Osteoblast (primary cell): ENCODE data around the gene ZPLD1. TPM values are rescaled to one million over a fixed set of nuclear protein-coding genes. Genes with fewer than 3 reads are reported as not detected.

Experiments
- DNase-seq: peaks from one replicate; pipeline ENCODE4 v3.0.0; 2011; ENCODE audit warnings: low spot score, mixed read lengths; ENCODE audit not compliant: insufficient read length; ENCODE audit errors: missing footprints
- H2AFZ ChIP-seq: 2 replicates; pipeline ENCODE4 v1.6.0; 2011; ENCODE audit warnings: mild to moderate bottlenecking, low read length
- H3K27ac ChIP-seq: 2 replicates; pipeline ENCODE4 v1.5.1; 2011; ENCODE audit warnings: mild to moderate bottlenecking, low read depth, low read length, moderate library complexity
- H3K27me3 ChIP-seq: 2 replicates; pipeline ENCODE4 v1.6.0; 2012; ENCODE audit warnings: mild to moderate bottlenecking, control low read depth, inconsistent platforms, low read length, moderate library complexity; ENCODE audit not compliant: insufficient read depth
- H3K36me3 ChIP-seq: 2 replicates; pipeline ENCODE4 v1.5.1; 2011; ENCODE audit warnings: mild to moderate bottlenecking, low read length, control low read depth, moderate library complexity; ENCODE audit not compliant: insufficient read depth
- H3K4me1 ChIP-seq: 2 replicates; pipeline ENCODE4 v1.5.1; 2011; ENCODE audit warnings: mild to moderate bottlenecking, low read length, control low read depth, moderate library complexity; ENCODE audit not compliant: insufficient read depth
- H3K4me2 ChIP-seq: 2 replicates; pipeline ENCODE4 v1.6.0; 2011; ENCODE audit warnings: mild to moderate bottlenecking, low read length; ENCODE audit not compliant: insufficient read depth
- H3K4me3 ChIP-seq: fragments of 200-600 bp; sonication (generic); 3 replicates; pipeline ENCODE4 v1.5.1; 2012; ENCODE audit warnings: mild to moderate bottlenecking, low read length, inconsistent platforms; ENCODE audit not compliant: insufficient read depth
- H3K79me2 ChIP-seq: 2 replicates; pipeline ENCODE4 v1.6.0; 2012; ENCODE audit warnings: mild to moderate bottlenecking, low read length, control low read depth, inconsistent platforms; ENCODE audit not compliant: insufficient read depth
- H3K9me3 ChIP-seq: 2 replicates; pipeline ENCODE4 v1.5.1; 2011; ENCODE audit warnings: low read depth, low read length, control low read depth
- H4K20me1 ChIP-seq: 2 replicates; pipeline ENCODE4 v1.6.0; 2012; ENCODE audit warnings: mild to moderate bottlenecking, low read length, control low read depth; ENCODE audit not compliant: insufficient read depth
- total RNA-seq: library from RNA; depleted of rRNA; stranded (reverse); fragments of >200 nt; gene quantifications from 2 replicates; pipeline ENCODE4 v1.2.3, GENCODE V29; 2012
- TF ChIP-seq, protein P1 (sequence below): IDR thresholded peaks from 2 replicates; pipeline ENCODE4 v1.5.1; 2011; ENCODE audit warnings: mild to moderate bottlenecking, low read depth, low read length, moderate library complexity; ENCODE audit errors: extremely low read depth

The ZPLD1 gene
- total RNA-seq, 1 donor, result not detected

DNA sequence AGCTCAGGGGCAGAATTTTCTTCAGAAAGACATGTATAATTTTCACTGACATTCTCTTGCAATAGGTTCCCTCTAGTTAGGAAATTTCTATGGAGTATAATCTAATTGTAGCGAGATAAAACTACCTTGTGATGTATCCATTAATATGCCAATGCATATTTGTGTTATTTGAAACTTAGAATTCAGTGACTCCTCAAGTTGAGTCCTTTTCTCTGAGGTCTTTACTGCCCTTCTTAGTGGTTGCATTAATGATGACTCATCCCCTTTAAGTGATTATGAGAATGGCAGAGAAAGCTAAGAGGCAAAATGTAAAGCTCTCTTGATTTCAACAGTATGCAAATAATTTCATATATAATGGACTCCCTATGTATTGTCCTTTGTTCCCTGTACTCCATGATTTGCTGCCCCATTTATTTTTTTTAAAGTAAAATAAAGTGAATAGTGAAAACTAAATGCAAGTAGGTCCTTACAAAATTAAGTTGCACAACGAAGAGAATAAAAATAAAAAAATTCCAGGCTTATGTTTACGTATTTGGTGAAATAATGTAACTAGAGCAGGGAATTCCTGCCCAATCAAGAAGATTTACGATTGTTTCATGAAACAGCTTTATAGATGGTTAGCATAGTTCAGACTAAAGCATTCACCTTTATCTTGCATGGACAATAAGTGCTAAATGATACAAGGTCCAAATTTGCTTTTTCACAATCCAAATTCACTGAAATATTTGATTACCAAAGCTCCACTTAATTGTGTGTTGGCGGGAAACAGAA lies 78.1 kb downstream of the ZPLD1 start:
- H3K9me3 ChIP-seq, result no peaks in the 10 kb centered on the region
- no peak overlapping the region for H2AFZ ChIP-seq

DNA sequence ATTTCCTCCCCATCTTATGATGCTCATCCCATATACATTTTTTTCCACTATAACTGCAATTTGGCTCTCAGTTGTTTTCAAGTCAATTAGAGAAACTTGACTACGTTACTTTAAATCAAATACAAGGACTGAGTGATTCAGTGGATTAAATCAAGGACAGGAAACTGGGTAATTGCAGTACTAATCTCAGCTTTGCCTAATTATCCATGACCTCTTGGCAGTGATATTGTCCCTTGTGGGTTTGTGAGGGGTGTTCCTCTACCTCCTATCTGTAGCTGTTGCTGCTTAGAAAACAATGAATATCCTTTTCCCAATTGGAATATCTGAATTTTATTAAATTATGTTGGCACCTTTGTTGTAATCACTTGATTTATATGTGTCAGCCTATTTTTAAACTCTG lies 79.4 kb downstream of the ZPLD1 start:
- TF ChIP-seq, protein P1, sequence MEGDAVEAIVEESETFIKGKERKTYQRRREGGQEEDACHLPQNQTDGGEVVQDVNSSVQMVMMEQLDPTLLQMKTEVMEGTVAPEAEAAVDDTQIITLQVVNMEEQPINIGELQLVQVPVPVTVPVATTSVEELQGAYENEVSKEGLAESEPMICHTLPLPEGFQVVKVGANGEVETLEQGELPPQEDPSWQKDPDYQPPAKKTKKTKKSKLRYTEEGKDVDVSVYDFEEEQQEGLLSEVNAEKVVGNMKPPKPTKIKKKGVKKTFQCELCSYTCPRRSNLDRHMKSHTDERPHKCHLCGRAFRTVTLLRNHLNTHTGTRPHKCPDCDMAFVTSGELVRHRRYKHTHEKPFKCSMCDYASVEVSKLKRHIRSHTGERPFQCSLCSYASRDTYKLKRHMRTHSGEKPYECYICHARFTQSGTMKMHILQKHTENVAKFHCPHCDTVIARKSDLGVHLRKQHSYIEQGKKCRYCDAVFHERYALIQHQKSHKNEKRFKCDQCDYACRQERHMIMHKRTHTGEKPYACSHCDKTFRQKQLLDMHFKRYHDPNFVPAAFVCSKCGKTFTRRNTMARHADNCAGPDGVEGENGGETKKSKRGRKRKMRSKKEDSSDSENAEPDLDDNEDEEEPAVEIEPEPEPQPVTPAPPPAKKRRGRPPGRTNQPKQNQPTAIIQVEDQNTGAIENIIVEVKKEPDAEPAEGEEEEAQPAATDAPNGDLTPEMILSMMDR, result no peak
- Histone ChIP-seq H4K20me1 (no peaks in the 10 kb centered on the region), H3K9me3 (no peaks in the 10 kb centered on the region), H3K36me3 (no peaks in the 10 kb centered on the region), H3K27me3 (peaks cover 3% of the 10 kb centered on the region), H3K4me1 (no peaks in the 10 kb centered on the region), H3K4me2 (no peak overlapping the region), H3K27ac (no peak overlapping the region), H3K79me2 (no peaks in the 10 kb centered on the region), H3K4me3 (no peak overlapping the region), H2AFZ (no peak overlapping the region)
- no peak for DNase-seq

More for the DNA sequence above, 78.1 kb downstream of the ZPLD1 start:
- Histone ChIP-seq H3K79me2 (no peaks in the 10 kb centered on the region), H3K27ac (no peak overlapping the region), H3K27me3 (no peaks in the 10 kb centered on the region), H3K4me1 (no peaks in the 10 kb centered on the region), H3K36me3 (no peaks in the 10 kb centered on the region), H3K4me3 (no peak overlapping the region), H4K20me1 (no peaks in the 10 kb centered on the region), H3K4me2 (no peak overlapping the region)
- DNase-seq, result no peak
- TF ChIP-seq, protein P1, result no peak

DNA sequence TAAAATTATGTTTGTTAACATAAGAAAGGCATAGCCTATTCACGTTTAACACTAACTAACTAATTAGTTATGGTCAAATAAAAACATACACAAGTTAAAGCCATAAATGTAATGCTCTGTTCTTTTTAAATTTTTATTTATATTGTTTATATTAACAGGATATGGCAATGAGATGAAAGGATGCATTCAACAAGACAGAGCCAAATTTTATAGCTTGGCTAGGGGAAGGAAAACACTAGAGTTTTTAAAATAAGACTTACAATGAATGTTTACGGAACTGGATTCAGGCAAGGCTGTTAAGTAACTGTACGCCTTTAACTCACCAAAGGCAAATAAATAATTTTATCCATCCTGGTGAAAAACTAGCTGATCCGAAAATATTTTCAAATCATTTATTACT lies 86.4 kb downstream of the ZPLD1 start:
- Histone ChIP-seq H2AFZ (no peak overlapping the region), H3K27me3 (peaks cover 3% of the 10 kb centered on the region), H3K4me2 (no peak overlapping the region), H3K36me3 (no peaks in the 10 kb centered on the region), H3K4me1 (no peaks in the 10 kb centered on the region), H3K4me3 (no peak overlapping the region), H3K79me2 (no peaks in the 10 kb centered on the region), H3K27ac (no peak overlapping the region), H3K9me3 (no peaks in the 10 kb centered on the region), H4K20me1 (no peaks in the 10 kb centered on the region)
- no peak for DNase-seq
- TF ChIP-seq, protein P1, result no peak

DNA sequence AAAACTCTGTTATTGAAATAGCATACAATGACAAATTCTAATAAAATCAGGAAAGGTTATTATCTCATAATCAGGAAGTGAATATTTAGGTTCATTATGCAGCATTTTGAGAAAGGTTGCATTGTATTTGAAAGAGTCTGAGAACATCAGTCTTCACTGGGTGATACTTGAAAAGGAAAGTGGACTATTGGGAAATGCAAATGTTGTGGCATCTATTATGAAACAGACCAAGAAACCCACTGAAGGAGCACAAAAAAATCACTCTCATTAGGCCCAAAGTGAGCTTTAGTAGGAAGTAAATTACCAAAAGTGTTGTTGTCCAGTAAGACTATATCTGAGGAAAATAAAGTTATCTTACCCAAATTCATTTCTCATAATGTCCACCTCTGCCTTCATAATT lies 90.8 kb downstream of the ZPLD1 start:
- Histone ChIP-seq H3K9me3 (no peaks in the 10 kb centered on the region), H3K4me3 (no peak overlapping the region), H3K36me3 (no peaks in the 10 kb centered on the region), H2AFZ (no peak overlapping the region), H3K27me3 (no peaks in the 10 kb centered on the region), H3K27ac (no peak overlapping the region), H3K79me2 (no peaks in the 10 kb centered on the region), H3K4me1 (no peaks in the 10 kb centered on the region), H4K20me1 (no peaks in the 10 kb centered on the region), H3K4me2 (no peak overlapping the region)
- TF ChIP-seq, protein P1, result no peak
- DNase-seq, result no peak
